ENCODE data around the gene JAZF1.

Gene JAZF1

GRCh38 chr7:28180364-28181147, at the start of gene JAZF1:
JAZF1 (minus strand) TSS chr7:28180795.
- H3K27ac ChIP-seq: no peak within 1 kb of the TSS
- TF ChIP-seq ZFX (IDR thresholded peaks at IDR 0.05; ENCODE audit: borderline replicate concordance): no peak
- no peak for TF ChIP-seq CTCF (IDR thresholded peaks at IDR 0.05)

DNA sequence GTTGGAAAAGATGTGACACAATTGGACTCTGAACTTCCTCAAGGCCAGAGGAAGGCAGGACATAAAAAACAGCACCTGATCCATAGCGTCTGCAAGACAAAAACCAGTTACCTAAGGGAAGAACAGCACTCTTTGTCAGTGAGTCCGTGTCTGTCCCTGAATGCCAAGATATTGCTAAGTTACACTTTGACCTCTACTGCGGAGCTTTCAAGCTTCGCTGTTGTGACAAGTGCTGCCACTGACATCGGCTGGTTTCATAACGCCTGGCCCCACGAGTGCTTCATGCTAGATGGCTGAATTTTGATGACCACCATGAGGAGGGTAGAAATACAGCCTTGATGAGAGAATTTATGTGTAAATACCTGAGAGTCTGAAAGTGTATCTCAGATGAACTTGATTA, 49.7 kb upstream of the JAZF1 start:
- H3K27ac ChIP-seq: no peak overlapping the region
- no peak for TF ChIP-seq ZFX (IDR thresholded peaks at IDR 0.05; ENCODE audit: borderline replicate concordance)
- no peak for TF ChIP-seq CTCF (IDR thresholded peaks at IDR 0.05)

- TF ChIP-seq ZFX (IDR thresholded peaks at IDR 0.05; ENCODE audit: borderline replicate concordance) (no peak), CTCF (IDR thresholded peaks at IDR 0.05) (no peak)
- H3K27ac ChIP-seq: no peak overlapping the region
These were observed 47.8 kb upstream of the JAZF1 start for GRCh38 chr7:28228396-28228795.

DNA sequence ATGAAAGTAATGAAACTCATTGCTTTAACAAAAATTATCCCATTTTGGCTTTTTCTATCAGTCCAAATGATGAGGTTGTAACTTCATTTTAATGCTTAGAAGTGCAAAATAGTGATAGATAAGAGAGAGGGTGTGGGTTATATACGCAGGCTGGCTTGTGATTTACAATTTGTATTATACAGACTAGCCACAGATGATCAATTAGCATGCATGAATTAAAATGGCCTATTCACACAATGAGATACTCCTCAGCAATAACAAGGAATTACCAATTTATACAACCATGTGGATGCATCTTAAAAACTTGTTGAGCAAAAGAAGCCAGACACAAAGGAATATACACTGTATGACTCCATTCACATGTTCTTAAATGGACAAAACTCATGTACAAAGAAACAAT, 45.4 kb upstream of the JAZF1 start:
- H3K27ac ChIP-seq: no peak overlapping the region
- TF ChIP-seq CTCF (IDR thresholded peaks at IDR 0.05) (no peak), ZFX (IDR thresholded peaks at IDR 0.05; ENCODE audit: borderline replicate concordance) (no peak)

DNA sequence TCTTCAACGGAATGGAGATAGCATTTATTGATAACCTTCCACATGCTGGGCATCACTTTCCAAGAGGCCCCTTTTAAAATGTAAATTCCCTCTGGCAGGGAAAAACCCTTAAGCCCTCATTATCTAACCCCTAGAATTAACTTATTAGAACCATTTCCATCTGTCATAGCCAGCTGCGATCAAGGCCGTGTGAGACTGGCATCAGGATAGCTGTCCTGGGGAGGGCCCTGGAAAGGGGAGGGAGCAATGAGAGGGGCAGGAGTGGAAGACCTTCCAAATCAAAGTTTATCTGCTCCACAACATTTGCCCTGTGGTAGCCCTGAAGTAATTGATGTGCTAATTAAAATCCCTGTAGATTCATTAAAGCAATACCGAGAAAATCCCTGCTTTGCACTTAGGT, 45.0 kb upstream of the JAZF1 start:
- H3K27ac ChIP-seq: no peak overlapping the region
- no peak for TF ChIP-seq ZFX (IDR thresholded peaks at IDR 0.05; ENCODE audit: borderline replicate concordance)
- no peak for TF ChIP-seq CTCF (IDR thresholded peaks at IDR 0.05)

GRCh38 chr7:28224675-28225074, 44.1 kb upstream of the JAZF1 start:
- no peak overlapping the region for H3K27ac ChIP-seq
- TF ChIP-seq CTCF (IDR thresholded peaks at IDR 0.05) (no peak), ZFX (IDR thresholded peaks at IDR 0.05; ENCODE audit: borderline replicate concordance) (no peak)

- H3K27ac ChIP-seq: no peak overlapping the region
- TF ChIP-seq CTCF (IDR thresholded peaks at IDR 0.05): no peak
- TF ChIP-seq ZFX (IDR thresholded peaks at IDR 0.05; ENCODE audit: borderline replicate concordance): no peak
These were observed 43.6 kb upstream of the JAZF1 start for GRCh38 chr7:28224172-28224571.

Measured in 22Rv1 (cell line).